ENCODE measurements around the gene CDC42BPA. TPM values are rescaled to one million over a fixed set of nuclear protein-coding genes. Genes with fewer than 3 reads are reported as not detected.

CDC42BPA gene
- total RNA-seq, 2 donors from 2014 or later = 30.0 to 34.3 TPM

- Histone ChIP-seq H3K36me3 (ENCODE audit: control insufficient read depth, insufficient read depth, low read length) (peaks cover 21% of the 10 kb centered on the region), H3K27ac (ENCODE audit: low read depth, low read length) (no peak overlapping the region), H3K4me3 (ENCODE audit: low read length) (no peak overlapping the region), H3K9me3 (ENCODE audit: control insufficient read depth, low read length) (peaks cover 10% of the 10 kb centered on the region), H3K27me3 (ENCODE audit: control insufficient read depth, insufficient read depth, low read length, poor library complexity, severe bottlenecking) (no peaks in the 10 kb centered on the region), H3K4me1 (ENCODE audit: control insufficient read depth, insufficient read depth, low read length) (no peaks in the 10 kb centered on the region), H3K9ac (ENCODE audit: extremely low read depth, low read length, poor library complexity, severe bottlenecking) (no peak overlapping the region)
- H3K4me3 Mint-ChIP-seq = no peak overlapping the region
- H3K9me3 Mint-ChIP-seq = peaks cover 20% of the 10 kb centered on the region
- H3K36me3 Mint-ChIP-seq (ENCODE audit: low read depth) = peaks cover 58% of the 10 kb centered on the region
- H3K27ac Mint-ChIP-seq = no peak overlapping the region
- TF ChIP-seq CTCF (conservative IDR thresholded peaks at IDR 0.05) = no peak
- DNase-seq = no peak
- WGBS, 2 experiments (ENCODE audit: insufficient coverage in 1 of 2, insufficient read length in 1 of 2) = 94% methylated on average over 2 of the region's 2 CpGs; no CpG with 5 or more reads in 1 of the 2 experiments
- H3K27me3 Mint-ChIP-seq (ENCODE audit: insufficient read depth) = no peaks in the 10 kb centered on the region
- no peaks in the 10 kb centered on the region for H3K4me1 Mint-ChIP-seq
Measured at GRCh38 chr1:227086636-227087035, 231.7 kb downstream of the CDC42BPA start.

- 97% methylated on average over 4 of the region's 4 CpGs; no CpG with 5 or more reads in 1 of the 2 experiments for WGBS, 2 experiments (ENCODE audit: insufficient coverage in 1 of 2, insufficient read length in 1 of 2)
- Histone ChIP-seq H3K9ac (ENCODE audit: extremely low read depth, low read length, poor library complexity, severe bottlenecking) (no peak overlapping the region), H3K36me3 (ENCODE audit: control insufficient read depth, insufficient read depth, low read length) (peaks cover 12% of the 10 kb centered on the region), H3K4me1 (ENCODE audit: control insufficient read depth, insufficient read depth, low read length) (no peaks in the 10 kb centered on the region), H3K27ac (ENCODE audit: low read depth, low read length) (no peak overlapping the region), H3K27me3 (ENCODE audit: control insufficient read depth, insufficient read depth, low read length, poor library complexity, severe bottlenecking) (no peaks in the 10 kb centered on the region), H3K4me3 (ENCODE audit: low read length) (no peak overlapping the region), H3K9me3 (ENCODE audit: control insufficient read depth, low read length) (peaks cover 10% of the 10 kb centered on the region)
- TF ChIP-seq CTCF (conservative IDR thresholded peaks at IDR 0.05) = no peak
- Mint-ChIP-seq H3K4me3 (no peak overlapping the region), H3K4me1 (no peaks in the 10 kb centered on the region), H3K27me3 (ENCODE audit: insufficient read depth) (no peaks in the 10 kb centered on the region), H3K27ac (no peak overlapping the region), H3K9me3 (peaks cover 20% of the 10 kb centered on the region), H3K36me3 (ENCODE audit: low read depth) (peaks cover 46% of the 10 kb centered on the region)
- no peak for DNase-seq
Measured at GRCh38 chr1:227082999-227083746, 235.1 kb downstream of the CDC42BPA start.

- no peak overlapping the region for H3K4me3 Mint-ChIP-seq
- Histone ChIP-seq H3K9me3 (ENCODE audit: control insufficient read depth, low read length) (no peaks in the 10 kb centered on the region), H3K4me3 (ENCODE audit: low read length) (no peak overlapping the region), H3K27ac (ENCODE audit: low read depth, low read length) (no peak overlapping the region), H3K4me1 (ENCODE audit: control insufficient read depth, insufficient read depth, low read length) (no peaks in the 10 kb centered on the region), H3K9ac (ENCODE audit: extremely low read depth, low read length, poor library complexity, severe bottlenecking) (no peak overlapping the region), H3K27me3 (ENCODE audit: control insufficient read depth, insufficient read depth, low read length, poor library complexity, severe bottlenecking) (no peaks in the 10 kb centered on the region), H3K36me3 (ENCODE audit: control insufficient read depth, insufficient read depth, low read length) (peaks cover 10% of the 10 kb centered on the region)
- peaks cover 5% of the 10 kb centered on the region for H3K36me3 Mint-ChIP-seq (ENCODE audit: low read depth)
- no peak for DNase-seq
- H3K9me3 Mint-ChIP-seq = peaks cover 2% of the 10 kb centered on the region
- TF ChIP-seq CTCF (conservative IDR thresholded peaks at IDR 0.05) = no peak
- H3K27me3 Mint-ChIP-seq (ENCODE audit: insufficient read depth) = no peaks in the 10 kb centered on the region
- no peaks in the 10 kb centered on the region for H3K4me1 Mint-ChIP-seq
- no peak overlapping the region for H3K27ac Mint-ChIP-seq
Measured at GRCh38 chr1:227077783-227078182, 240.5 kb downstream of the CDC42BPA start.
